ENCODE data around the gene BRDT.
"Not testable (repeated sequence)": the region's sequence is repeated elsewhere in the genome, so short reads cannot be mapped to it uniquely, and the experiment has no call there.

Gene BRDT

GRCh38 chr1:92017656-92018055 is 68.5 kb downstream of the BRDT start:
- TF ChIP-seq CTCF (IDR thresholded peaks at IDR 0.05; ENCODE audit: borderline replicate concordance, insufficient read depth, low read depth, low read length) = no peak
- no peak overlapping the region for H3K4me3 ChIP-seq (ENCODE audit: low read depth, low read length)

- not testable (repeated sequence) for H3K4me3 ChIP-seq (ENCODE audit: low read depth, low read length)
These were observed 76.8 kb downstream of the BRDT start for GRCh38 chr1:92026042-92026441.

GRCh38 chr1:92026806-92027205 is 77.6 kb downstream of the BRDT start:
- no peak for TF ChIP-seq CTCF (IDR thresholded peaks at IDR 0.05; ENCODE audit: borderline replicate concordance, insufficient read depth, low read depth, low read length)
- no peak overlapping the region for H3K4me3 ChIP-seq (ENCODE audit: low read depth, low read length)

GRCh38 chr1:92029241-92029922 is 80.2 kb downstream of the BRDT start:
- H3K4me3 ChIP-seq (ENCODE audit: low read depth, low read length) = no peak overlapping the region
- no peak for TF ChIP-seq CTCF (IDR thresholded peaks at IDR 0.05; ENCODE audit: borderline replicate concordance, insufficient read depth, low read depth, low read length)

- TF ChIP-seq CTCF (IDR thresholded peaks at IDR 0.05; ENCODE audit: borderline replicate concordance, insufficient read depth, low read depth, low read length) = no peak
- no peak overlapping the region for H3K4me3 ChIP-seq (ENCODE audit: low read depth, low read length)
These were observed 81.5 kb downstream of the BRDT start for GRCh38 chr1:92030656-92031107.

- TF ChIP-seq CTCF (IDR thresholded peaks at IDR 0.05; ENCODE audit: borderline replicate concordance, insufficient read depth, low read depth, low read length) = no peak
- no peak overlapping the region for H3K4me3 ChIP-seq (ENCODE audit: low read depth, low read length)
These were observed 82.3 kb downstream of the BRDT start for GRCh38 chr1:92031281-92032110.

GRCh38 chr1:92037400-92037799 is 88.2 kb downstream of the BRDT start:
- no peak for TF ChIP-seq CTCF (IDR thresholded peaks at IDR 0.05; ENCODE audit: borderline replicate concordance, insufficient read depth, low read depth, low read length)
- H3K4me3 ChIP-seq (ENCODE audit: low read depth, low read length) = no peak overlapping the region
